C4-2B (cell line): ENCODE data around the gene RNASE13.
"Not testable (repeated sequence)": the region's sequence is repeated elsewhere in the genome, so short reads cannot be mapped to it uniquely, and the experiment has no call there.

Experiments
- H3K27ac ChIP-seq: fragments of 450-650 bp; 2 replicates; pipeline ENCODE4 v1.5.1; 2017
- ZFX ChIP-seq: fragments of 450-650 bp; IDR thresholded peaks from 2 replicates; pipeline ENCODE4 v1.6.1; 2017
- TF ChIP-seq, protein P1 (sequence below): fragments of 450-650 bp; conservative IDR thresholded peaks from 2 replicates; pipeline ENCODE4 v1.5.1; 2017; ENCODE audit warnings: mild to moderate bottlenecking

Gene RNASE13

DNA sequence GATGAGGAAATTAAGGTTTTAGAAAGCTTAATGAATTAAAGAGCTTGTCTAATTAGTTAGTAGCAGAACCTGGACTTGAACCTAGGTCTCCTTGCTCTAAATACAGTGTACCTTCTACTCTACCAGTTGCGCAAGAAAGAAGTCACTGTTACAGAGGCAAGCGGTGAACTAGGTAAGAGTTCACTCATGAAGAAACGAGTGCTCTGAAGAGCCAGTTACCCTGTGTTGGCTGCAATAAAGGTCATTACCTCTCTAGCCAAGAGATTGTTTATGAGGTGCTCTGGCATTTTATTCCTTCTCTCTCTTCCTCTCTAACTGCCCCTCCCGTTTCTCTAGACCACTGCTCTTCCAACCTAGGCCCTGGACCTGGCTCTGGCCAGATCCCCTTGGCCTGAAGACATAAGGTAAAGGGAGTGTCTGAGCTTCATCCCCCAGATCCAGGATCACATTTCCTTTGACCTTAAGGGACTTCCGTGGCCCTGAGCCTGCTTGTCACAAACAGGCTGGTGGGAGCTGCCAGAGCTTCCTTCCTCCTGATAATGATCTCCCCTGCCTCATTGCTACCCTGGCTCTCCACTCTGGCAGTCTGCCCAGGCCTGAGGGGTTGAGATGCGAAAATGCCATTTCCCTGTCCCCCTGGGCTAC is 9.5 kb upstream of the RNASE13 start:
- TF ChIP-seq ZFX = no peak
- TF ChIP-seq, protein P1, sequence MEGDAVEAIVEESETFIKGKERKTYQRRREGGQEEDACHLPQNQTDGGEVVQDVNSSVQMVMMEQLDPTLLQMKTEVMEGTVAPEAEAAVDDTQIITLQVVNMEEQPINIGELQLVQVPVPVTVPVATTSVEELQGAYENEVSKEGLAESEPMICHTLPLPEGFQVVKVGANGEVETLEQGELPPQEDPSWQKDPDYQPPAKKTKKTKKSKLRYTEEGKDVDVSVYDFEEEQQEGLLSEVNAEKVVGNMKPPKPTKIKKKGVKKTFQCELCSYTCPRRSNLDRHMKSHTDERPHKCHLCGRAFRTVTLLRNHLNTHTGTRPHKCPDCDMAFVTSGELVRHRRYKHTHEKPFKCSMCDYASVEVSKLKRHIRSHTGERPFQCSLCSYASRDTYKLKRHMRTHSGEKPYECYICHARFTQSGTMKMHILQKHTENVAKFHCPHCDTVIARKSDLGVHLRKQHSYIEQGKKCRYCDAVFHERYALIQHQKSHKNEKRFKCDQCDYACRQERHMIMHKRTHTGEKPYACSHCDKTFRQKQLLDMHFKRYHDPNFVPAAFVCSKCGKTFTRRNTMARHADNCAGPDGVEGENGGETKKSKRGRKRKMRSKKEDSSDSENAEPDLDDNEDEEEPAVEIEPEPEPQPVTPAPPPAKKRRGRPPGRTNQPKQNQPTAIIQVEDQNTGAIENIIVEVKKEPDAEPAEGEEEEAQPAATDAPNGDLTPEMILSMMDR = no peak
- peak overlapping the region; percentile 17 for H3K27ac ChIP-seq

DNA sequence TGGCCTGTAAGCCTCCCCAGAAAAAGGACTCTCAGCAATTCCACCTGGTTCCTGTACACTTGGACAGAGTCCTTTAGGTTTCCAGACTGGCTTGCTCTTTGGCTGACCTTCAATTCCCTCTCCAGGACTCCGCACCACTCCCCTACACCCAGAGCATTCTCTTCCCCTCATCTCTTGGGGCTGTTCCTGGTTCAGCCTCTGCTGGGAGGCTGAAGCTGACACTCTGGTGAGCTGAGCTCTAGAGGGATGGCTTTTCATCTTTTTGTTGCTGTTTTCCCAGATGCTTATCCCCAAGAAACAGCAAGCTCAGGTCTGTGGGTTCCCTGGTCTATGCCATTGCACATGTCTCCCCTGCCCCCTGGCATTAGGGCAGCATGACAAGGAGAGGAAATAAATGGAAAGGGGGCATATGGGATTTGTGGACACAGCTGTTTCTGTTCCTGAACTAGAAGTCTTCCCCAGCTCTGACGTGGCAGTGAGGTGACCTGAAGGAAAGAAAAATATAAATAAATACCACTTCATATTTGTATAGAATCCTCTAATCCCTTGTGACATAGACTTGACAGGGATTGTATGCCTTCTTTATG is 8.9 kb upstream of the RNASE13 start:
- H3K27ac ChIP-seq = peak overlapping the region; percentile 27; the same call in 1 of the 2 replicates
- no peak for TF ChIP-seq ZFX
- TF ChIP-seq, protein P1 = no peak

DNA sequence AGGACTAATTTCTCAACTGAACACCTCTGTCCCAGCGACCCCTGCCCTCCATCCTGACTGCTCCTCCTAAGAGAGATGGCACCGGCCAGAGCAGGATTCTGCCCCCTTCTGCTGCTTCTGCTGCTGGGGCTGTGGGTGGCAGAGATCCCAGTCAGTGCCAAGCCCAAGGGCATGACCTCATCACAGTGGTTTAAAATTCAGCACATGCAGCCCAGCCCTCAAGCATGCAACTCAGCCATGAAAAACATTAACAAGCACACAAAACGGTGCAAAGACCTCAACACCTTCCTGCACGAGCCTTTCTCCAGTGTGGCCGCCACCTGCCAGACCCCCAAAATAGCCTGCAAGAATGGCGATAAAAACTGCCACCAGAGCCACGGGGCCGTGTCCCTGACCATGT is 8.3 kb upstream of the RNASE13 start:
- no peak for TF ChIP-seq ZFX
- TF ChIP-seq, protein P1 = no peak
- H3K27ac ChIP-seq = peak overlapping the region; percentile 27; the same call in 1 of the 2 replicates

DNA sequence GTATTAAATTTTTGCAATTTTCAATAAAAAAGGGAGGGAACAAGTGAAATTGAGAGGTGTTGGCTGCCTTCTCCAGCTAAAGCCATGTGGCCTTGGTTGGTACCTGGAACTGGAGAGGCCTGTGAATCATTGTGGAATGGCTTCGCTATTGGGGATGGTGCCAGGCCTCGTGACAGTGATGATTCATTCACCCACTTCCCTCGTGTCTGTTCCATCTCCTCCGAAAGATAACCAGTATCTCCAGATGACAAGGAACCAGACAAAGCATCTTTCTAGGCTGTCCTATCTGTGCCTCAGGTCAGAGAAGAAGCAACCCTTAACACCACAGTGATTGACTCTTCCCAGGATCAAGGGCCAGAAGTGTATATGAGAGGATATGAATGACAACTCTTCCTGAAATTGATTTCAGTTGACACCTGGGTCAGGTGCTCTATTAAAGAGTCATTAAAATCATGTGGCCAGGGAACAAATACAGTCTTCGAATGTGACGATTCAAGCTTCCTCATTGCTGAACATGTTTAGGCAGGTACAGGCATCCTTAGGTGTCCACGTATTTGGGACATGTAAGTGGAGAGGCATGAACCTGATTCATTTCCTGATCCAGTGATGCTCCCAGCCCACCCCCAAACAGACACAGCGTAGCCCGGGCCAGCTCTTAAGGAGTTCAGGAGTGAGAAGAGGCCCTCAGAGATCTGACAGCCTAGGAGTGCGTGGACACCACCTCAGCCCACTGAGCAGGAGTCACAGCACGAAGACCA is 7.2 kb upstream of the RNASE13 start, which contains the start of gene RNASE7:
RNASE7 (plus strand) TSS at position 687 of the 758 bp plus-strand sequence. CDS start 631 bp downstream, outside the sequence.
- TF ChIP-seq, protein P1 = no peak
- TF ChIP-seq ZFX = no peak
- H3K27ac ChIP-seq = peak within 1 kb of the TSS; percentile 27; the same call in 1 of the 2 replicates

DNA sequence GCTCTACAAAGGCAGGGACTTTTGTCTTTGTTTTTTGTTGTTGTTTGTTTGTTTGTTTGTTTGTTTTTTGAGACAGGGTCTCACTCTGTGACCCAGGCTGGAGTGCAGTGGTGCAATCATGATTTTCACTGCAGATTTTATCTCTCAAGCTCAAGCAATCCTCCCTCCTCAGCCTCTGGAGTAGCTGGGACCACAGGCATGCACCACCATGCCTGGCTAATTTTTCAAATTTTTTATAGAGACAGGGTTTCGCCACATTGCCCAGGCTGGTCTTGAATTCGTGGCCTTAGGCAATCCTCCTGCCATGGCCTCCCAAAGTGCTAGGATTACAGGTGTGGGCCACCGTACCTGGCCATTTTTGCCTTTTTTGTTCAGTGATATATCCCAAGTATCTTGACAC is 6.3 kb upstream of the RNASE13 start:
- not testable (repeated sequence) for H3K27ac ChIP-seq

- TF ChIP-seq ZFX = no peak
- TF ChIP-seq, protein P1 = peak; percentile 32
- no peak overlapping the region for H3K27ac ChIP-seq
Measured at GRCh38 chr14:21040370-21040925, 5.8 kb upstream of the RNASE13 start.

GRCh38 chr14:21039585-21040369 is 5.2 kb upstream of the RNASE13 start:
- no peak overlapping the region for H3K27ac ChIP-seq
- TF ChIP-seq, protein P1 = peak; percentile 54
- no peak for TF ChIP-seq ZFX
